Activated CD4-positive, alpha-beta T cell treated with anti-CD3 and anti-CD28 coated beads for 48 hours (primary cell): ENCODE results near the gene RTCB.
"Not testable (repeated sequence)": the region's sequence is repeated elsewhere in the genome, so short reads cannot be mapped to it uniquely, and the experiment has no call there.

Experiments used
- DNase-seq: peaks from one replicate; pipeline ENCODE4 v3.0.0-alpha.2; 2020

RTCB gene

DNA sequence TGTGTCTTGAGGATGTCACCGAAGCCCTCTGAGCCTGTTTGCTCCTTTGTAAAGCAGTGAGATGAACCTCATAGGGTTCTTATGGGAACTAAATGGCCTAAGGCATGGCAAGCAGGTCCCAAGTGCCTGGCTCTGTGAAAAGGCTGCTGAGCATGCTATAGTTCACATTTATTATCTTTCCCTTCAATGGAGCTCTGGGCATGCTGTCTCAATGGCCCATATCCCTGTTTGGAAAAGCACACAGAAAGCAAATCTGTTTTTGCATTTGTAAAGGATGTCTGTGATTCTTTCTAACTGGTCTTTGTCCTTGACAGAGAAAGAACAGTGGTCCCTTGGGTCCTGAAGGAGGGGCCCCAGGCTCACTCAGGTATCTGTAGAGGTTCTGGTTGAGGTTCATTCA lies 26.4 kb downstream of the RTCB start:
- no peak for DNase-seq

DNA sequence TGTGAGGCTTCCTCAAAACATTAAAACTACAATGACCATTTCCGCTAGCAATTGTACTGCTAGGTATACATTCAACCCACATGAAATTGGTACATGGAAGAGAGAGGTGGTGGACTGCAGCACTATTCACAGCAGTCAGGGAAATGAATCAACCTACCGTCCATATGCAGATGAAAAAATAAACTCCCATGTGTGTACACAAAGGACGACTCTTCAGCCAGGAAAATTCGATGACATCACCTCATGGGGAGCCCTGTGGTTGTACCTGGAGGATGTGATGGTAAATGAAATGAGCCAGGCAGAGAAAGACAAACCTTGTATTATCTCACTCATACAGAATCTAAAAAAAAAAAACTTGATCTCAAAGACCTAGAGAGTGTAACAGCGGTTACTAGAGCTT lies 31.1 kb downstream of the RTCB start:
- DNase-seq, result no peak

DNA sequence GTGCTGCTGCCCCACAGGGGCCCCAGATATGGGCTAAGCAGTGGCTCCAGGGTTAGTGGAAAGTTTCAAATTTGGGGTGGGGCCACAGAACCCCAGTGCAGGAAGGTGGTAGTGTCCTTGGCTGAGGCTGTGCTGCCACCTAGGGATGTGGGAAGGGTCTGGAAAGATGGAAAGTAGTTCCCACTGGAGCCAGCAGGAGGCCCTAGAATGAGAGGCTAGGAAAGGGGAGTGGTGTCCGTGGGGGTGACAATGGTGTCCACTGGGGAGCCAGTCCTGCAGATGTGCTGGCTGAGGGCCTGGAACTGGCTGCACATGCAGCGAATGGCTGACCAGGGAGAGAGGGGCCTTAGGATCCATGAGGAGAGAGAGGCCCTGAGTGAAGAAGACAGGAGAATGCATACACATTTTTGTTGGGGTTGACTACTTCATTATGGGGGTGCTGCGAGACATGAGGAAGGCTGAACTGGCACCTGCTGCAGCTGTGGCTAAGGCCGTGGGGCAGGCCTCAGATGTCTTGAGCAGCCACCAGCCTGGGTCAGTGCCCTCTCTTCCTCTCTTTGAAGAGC lies 33.3 kb downstream of the RTCB start:
- peak; percentile 44 for DNase-seq

DNA sequence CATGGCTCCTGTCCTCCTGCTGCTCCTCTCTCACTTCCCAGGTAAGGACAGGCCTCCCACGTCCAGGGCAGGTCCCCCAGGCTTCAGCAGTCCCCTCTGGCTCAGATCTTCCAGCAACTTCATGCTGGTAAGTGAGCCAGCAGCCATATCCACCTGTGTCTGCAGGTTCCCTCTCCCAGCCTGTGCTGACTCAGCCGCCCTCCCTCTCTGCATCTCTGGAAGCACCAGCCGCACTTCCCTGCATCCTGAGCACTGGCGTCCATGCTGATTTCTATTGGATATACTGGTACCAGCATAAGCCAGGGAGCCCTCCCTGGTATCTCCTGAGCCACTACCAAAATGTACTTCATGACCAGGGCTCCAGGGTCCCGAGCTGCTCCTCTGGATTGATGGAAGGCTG lies 35.4 kb downstream of the RTCB start:
- no peak for DNase-seq

DNA sequence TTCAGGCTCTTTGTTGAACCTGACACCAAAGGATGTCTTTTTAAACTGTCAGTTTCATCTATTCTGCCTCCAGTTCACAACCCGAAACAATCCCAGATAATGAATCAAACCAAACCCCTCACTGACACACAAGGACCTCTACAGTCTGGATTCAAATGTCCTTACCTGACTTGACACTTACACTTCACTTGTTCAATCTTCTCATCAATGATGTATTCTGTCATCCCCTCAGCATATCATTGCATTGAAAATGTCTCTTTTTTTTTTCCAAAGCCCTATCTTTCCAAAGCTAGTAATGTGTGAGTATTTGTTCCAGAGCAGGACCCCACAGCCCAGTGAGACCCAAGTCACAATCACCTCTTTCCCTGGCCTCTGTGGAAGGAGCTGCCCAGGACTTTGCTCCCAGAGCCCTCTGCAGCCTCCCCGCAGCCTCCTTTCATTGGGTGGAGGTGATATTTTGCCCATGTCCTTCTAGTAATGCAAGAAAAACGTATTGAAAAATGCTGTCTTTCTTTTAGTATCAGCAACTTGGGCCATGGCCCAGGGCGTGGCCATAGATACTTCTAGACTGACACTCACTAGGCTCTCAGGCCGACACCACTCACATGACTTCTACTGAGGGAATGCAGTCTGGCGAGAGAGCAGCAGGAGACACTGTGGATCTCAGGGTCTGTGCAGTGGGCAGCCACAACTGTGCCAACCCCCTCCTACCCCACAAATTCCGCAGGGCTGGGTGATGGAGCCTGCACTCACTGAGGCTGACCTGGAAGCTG lies 36.2 kb downstream of the RTCB start:
- no peak for DNase-seq

DNA sequence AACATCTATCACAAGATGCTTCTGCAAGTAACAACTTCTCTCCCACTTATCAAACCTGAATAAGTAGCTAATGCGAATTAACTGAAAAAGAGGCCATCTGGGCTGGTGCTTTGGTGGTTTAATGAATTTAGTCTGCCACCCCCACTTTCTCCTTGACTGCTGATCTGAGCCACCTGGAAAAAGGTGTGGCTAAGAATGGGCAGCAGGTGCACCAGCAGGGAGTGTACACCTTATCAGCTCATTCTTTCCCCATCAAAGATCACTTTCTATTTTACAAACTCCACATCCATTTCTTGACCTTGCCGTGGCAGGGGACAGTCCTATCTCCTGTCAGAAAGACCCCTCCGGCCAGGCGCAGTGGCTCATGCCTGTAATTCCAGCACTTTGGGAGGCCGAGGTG lies 47.8 kb downstream of the RTCB start:
- DNase-seq, result no peak

DNA sequence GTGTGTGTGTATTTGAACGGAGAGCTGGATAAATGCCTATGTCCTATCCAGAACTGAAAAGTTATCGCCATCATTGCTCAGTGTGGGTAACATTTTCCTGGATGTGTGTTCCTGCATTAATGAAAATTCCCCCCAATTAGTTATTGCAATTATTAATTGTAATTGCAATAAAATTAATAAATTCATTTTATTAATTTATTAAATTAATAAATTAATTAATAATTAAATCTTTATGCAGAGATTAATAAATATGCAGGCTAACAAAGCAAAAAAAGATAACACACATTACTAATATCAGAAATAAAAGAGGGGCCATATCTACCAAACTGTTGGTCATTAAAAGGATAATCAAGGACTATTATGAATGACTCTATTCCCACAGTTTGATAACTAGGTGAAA lies 50.8 kb downstream of the RTCB start:
- no peak for DNase-seq

DNA sequence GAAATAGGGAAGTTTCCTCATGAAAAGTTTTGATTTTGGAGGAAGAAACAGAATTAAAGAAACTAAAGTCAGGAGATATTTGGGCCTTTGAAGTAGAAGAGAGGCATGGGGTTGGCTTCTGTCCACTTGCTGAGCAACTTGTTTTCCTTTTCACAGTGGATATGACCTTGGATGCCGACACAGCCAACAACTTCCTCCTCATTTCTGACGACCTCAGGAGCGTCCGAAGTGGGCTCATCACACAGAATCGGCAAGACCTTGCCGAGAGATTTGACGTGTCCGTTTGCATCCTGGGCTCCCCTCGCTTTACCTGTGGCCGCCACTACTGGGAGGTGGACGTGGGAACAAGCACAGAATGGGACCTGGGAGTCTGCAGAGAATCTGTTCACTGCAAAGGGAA lies 52.0 kb downstream of the RTCB start:
- DNase-seq, result not testable (repeated sequence)

DNA sequence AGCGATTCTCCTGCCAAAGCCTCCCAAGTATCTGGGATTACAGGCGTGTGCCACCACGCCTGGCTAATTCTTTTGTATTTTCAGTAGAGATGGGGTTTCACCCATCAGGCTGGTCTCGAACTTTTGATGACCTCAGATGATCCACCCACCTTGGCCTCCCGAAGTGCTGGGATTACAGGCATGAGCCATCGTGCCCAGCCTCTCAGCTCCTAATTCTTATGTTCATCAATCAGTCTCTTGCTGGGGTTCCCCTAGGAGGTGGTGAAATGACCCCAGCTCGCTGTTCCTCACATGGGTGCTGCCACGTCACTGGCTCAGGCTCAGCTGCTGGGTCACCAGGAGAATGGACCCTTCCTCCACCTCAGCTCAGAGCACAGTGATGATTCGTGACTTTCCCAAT lies 54.5 kb downstream of the RTCB start, which contains the start of gene RFPL3:
Gene RFPL3 (plus strand): TSS at position 301 of the 400 bp plus-strand sequence. CDS start 205 bp downstream, outside the sequence.
- not testable (repeated sequence) for DNase-seq

DNA sequence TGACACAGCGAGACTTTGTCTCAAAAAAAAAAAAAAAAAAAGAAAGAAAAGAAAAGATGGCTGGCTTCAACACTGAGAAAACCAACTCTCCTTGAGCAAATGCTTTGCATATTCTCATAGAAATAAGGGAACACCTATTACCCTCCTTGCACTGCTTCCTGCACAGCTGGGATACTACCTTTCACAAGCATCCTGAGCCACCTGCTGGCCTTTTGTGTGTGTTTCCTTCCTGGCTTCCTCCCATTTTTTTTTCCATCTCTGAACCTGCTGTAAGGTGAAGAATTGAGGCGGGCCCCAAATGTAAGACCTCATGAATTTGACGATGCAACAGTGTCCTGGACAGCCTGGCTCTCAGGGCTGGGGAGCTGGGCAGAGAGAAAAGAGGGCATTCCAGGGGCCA lies 56.3 kb downstream of the RTCB start:
- no peak for DNase-seq

DNA sequence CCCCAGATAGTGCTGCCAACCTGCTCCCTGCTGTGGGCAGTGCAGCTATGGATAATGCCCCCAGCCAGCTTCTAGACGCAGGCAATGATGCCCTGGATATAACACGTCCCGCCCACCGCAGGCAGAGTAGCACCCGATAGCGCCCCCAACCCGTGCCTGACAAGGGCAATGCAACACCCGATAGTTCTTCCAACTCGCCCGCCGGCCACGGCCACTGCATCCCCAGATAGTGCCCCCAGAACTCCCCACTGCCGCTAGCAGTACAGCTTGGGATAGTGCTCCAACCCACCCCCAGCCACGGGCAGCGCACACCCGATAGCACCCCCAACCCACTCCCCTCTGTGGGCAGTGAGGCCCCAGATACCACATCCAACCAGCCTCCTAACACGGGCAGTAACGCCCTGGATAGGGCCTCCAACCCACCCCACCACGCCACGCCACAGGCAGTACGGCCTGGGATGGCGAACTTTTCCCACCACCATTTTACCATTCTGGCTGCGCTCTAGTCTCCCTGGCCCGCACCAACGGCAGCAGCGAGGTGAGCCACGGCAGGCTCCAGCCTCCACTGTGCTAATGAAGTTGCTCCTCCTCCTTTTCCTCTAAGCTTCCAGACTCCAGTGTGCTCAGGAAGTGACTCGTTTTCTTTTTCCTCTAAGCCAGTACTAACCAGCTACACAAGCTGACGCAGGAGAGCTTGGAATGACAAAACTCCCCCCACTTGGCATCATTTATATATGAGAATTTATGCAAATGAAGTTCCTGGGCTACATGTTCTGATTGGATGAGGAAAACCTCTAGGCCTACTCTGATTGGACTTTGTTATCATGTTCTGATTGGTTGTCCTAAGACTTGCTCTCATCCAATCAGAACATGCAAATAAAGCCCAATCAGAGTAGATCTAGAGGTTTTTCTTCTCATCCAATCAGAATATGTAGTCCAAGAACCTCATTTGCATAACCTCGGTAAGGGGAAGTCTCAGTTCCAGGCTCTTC lies 57.4 kb downstream of the RTCB start:
- no peak for DNase-seq

DNA sequence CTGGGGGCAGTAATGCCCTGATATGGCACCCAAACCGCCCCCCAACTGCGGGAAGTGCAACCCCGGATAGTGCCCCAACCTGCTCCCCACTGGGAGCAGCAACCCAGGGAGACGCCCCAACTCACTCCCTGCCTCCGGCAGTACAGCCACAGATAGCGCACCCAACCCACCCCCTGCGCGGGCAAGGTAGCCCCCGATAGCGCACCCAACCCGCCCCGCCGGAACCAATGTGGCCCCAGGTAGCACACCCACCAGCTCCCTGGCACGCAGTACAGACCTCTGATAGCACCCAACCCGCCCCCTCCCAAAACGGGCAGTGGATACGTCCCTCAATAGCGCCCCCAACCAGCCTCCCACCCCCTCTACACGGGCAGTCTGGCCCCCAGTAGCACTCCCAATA lies 58.2 kb downstream of the RTCB start:
- DNase-seq, result no peak

DNA sequence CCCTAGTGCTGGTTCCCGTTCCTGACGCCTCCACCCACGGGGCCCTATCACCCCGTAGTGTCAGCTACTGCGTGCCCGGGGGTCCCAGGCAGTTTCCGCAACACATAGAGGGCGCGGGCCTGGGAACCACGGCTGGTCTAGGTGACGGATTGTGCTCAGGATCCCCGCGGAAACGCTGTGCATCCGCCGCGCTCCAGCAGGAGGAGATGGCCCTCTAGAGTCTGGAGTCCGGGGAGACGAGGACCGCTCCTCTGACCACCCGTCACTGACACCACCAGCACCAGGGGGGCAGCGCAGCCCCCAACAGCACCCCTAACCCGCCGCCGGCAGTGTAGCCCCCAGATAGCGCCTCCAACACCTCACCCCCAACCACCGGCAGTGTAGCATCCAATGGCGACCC lies 58.8 kb downstream of the RTCB start:
- DNase-seq, result no peak

DNA sequence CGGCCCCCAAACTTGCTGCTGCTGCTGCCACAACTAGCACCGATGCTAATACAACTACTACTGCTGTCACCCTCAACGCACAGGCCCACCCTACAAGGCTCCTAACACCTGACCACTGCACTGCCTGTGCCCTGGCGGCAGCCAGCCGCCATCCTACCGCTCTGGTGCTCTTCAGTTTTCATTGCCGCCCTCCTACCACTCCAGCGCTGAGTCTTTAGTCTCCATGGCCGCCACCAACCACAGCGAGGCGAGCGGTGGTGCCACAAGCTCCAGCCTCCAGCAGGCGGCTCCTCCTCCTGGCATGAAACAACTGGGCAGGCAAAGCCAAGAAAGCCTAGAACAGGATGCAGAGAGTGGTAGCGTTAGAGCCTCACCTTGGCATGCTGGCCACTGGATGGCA lies 59.4 kb downstream of the RTCB start:
- DNase-seq, result no peak

DNA sequence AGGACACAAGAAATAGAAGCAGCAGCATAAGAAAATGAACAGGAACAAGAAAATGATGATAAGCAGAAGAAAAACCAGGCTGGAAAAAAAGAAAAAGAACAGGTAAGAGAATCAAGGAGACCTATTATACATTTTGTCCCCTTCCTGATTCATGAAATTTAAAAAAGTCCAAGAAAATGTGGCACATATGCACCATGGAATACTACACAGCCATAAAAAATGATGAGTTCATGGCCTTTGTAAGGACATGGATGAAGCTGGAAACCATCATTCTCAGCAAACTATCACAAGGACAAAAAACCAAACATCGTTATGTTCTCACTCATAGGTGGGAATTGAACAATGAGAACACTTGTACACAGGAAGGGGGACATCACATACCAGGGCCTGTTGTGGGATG lies 60.2 kb downstream of the RTCB start:
- DNase-seq, result not testable (repeated sequence)

DNA sequence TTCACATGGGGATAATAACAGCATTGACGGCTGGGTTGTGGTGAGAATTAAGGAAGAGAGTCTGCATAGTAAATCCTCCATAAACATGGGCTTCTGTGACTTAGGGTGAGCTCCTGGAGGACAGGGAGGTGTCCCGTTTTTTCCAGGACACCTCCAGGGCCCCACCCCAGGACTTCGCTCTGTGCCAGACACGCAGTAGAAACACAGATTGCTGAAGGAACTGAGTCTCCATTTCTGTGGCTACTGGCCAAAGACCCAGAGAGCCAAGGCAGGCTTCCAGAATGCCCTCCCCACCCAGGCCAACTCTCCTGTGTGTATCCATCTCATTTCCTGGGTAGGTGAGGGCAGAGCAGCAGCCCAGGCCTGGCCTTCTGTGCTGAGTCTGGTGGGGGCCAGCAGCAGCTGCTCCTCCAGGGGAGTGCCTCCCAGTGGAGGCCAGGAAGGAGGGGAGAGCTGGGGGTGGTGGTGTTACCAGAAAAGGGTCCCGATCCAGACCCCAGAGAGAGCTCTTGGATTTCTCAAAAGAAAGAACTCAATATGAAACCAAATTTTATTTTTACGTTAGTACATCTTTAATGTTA lies 63.9 kb downstream of the RTCB start:
- no peak for DNase-seq

DNA sequence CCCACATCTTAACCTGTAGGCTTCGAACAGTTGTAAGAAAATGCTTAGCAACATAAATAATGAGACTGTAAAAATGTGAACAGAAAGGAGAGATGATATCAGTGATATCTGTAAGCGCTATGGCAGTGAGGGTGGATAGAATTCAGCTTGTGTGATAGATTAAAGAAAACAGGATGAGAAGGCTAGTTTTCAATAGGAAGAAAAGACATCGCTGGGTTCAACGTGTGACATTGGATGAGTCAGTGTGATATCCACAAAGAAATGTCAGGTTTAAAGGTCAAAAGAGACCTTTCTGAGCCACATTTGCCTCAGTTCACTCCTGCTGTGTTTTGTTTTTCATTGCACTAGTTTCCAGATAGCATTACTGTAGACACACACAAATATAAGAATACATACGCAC lies 68.1 kb downstream of the RTCB start:
- DNase-seq, result no peak

DNA sequence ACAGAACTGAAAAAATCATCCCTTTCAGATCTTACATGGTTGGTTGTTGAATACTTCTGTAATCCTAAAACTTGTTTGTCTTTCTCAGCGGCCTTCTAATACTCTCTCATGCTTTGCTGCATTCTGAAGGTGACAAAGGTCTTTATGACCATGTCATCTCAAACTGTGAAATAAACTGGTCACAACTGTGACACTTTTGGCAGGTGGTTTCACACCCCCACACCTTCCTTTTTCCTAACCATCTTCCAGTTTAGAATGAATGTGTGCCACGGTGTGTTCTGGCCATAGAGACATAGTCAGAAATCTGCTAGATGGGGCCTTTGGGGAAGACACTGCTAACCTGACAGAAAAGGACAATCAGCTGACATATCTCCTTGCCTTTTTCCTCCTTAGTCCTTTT lies 69.1 kb downstream of the RTCB start:
- no peak for DNase-seq

DNA sequence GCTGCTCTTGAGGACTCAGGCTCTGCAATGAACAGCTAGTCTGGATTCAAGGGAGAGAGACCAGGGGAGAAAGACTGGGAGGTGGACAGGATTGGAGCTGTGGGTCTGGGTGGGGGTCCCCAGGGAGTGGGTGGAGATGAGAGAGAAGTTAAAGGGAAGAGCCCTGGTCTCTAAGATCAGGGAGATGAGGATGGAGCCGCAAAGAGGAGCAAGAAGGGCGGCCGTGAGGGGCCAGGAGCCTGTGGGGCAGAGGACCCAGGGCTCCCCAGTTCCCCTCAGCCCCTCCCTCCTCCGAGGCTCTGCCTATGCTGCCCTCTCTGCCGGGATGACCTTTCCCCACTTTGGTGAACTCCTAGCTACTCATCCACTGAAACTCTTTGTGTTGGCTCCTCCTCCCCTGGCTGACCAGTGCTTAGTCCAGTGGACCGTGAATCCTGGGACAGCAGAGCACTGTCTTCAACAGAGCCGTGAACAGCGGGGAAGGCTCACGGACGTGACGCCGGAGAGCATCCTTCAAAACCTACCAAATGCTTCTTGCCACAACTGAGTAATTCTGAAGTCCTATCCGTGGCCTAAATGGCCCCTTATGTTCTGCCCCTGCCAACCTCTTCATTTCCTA lies 70.8 kb downstream of the RTCB start:
- DNase-seq, result no peak

DNA sequence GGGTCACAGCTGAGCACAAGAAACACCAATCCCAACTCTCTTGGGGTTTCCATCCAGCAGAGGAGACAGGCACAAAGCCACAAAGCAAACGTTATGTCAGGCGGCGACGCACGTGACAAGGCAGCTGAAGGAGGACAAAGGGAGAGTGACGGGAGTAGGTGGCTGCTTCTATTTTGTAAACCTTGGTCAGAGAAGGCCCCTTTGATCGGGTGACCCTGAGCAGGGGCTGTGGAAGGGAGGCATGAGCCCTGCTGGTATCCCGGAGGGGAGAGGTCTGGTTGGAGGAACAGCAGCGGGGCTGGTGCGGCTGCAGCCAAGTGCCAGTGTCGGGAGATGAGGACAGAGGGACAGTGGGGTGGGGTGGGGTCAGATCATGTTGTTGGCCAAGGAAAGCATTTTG lies 71.6 kb downstream of the RTCB start:
- no peak for DNase-seq

DNA sequence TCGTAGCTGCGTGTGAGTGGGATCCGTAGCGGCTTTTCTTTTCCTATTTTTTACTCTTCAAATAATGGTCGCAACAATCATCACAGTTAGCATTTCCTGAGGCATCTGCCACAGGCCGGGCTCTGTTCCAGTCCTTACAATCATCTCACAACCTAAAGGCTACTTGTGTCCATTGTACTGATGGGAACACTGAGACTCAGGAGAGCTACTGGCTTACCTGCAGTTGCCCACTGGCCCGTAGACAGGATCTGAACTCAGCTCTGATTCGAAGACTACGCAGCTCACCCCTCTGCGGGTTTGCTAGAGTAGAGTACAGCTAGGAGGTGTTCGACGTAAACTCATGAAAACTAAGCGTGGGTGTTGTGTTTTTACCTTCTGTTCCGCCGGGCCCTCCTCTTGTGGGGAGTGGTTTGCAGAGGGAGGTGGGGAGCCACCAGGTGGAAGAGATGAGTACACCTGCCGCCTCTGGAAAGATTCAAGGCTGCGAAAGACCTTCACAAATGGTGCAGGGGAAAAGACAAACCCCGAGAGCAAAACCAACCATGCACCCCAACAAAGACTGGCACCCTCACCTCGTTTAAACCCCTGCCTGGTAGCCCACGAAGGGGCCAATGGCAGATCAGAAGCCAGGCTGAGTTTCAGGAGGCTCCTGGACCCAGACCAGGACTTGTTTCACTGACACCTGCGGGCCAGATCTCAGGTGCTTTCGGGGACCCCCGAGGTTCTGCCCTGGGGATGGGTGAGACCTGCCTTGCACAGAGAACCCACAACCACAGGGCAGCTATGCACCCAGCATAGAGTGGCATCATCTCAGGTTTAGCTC lies 72.6 kb downstream of the RTCB start:
- DNase-seq, result no peak

DNA sequence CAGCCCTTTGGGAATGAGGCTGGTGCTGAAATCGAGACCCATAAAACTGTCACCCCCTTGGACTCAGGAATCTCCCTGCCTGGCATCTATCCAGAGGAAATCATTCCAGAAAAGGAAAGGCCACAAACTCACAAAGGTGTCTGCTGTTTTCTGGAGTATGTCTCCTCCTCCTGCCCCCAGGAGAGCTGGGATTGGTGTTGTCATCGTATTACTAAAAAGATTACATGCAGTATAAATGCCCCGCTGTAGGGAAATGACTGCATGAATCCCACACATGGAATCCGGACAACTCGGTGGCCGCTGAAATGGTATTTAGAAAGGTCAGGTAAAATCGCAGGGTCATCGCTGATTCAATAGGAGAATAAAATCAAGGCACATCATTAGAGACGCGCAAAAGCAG lies 73.3 kb downstream of the RTCB start:
- no peak for DNase-seq
